Prostate gland (tissue), 2 donors: ENCODE data around the gene DNAJC17. TPM values are rescaled to one million over a fixed set of nuclear protein-coding genes. Genes with fewer than 3 reads are reported as not detected.

Experiments
- DNase-seq: peaks from one replicate; pipeline ENCODE4 v3.0.0-alpha.2; 2019; ENCODE audit warnings: low spot score
- H3K27ac ChIP-seq, 2 donors: fragments of 200-600 bp; sonication (generic); 2 replicates each; pipeline ENCODE4 v1.5.1; 2017 to 2019
- H3K27me3 ChIP-seq: fragments of 200-600 bp; sonication (generic); replicated peaks from 2 replicates; pipeline ENCODE4 v1.5.1; 2019; ENCODE audit not compliant: insufficient read depth
- H3K36me3 ChIP-seq, 2 donors: fragments of 200-600 bp; sonication (generic); 1 replicate in 1 of 2; 2 replicates in 1 of 2; pipeline versions ENCODE4 v1.5.1 to v1.8.1; 2017 to 2019
- H3K4me1 ChIP-seq: fragments of 200-600 bp; sonication (generic); replicated peaks from 2 replicates; pipeline ENCODE4 v1.5.1; 2019
- H3K4me3 ChIP-seq, 2 donors: fragments of 200-600 bp; sonication (generic); 2 replicates each; pipeline ENCODE4 v1.5.1; 2017 to 2019
- H3K9me3 ChIP-seq: fragments of 200-600 bp; sonication (generic); 2 replicates; pipeline ENCODE4 v1.5.1; 2017
- POLR2A ChIP-seq: fragments of 450-650 bp; IDR thresholded peaks from one replicate; pipeline ENCODE4 v1.6.1; 2016; ENCODE audit warnings: antibody characterized with exemption, mild to moderate bottlenecking
- POLR2AphosphoS5 ChIP-seq: sonication (generic); formaldehyde crosslinking; IDR thresholded peaks from one replicate; pipeline ENCODE4 v1.6.1; 2017; ENCODE audit warnings: antibody characterized with exemption
- WGBS: methylation state at CpG from one replicate; pipeline ENCODE4 v1.1.5; 2018; 5-methylcytosine and 5-hydroxymethylcytosine counted together
- intact Hi-C: fragments of 100-400 bp; cut with DNase I; formaldehyde crosslinking; loops from one replicate; pipeline ENCODE4 v1.14.2; 2022
- total RNA-seq, 2 donors: library from RNA; depleted of rRNA; stranded (reverse); fragments of >200 nt; gene quantifications; one replicate each; pipeline ENCODE4 v1.1.0, GENCODE V29; 2016
- TF ChIP-seq, protein P1 (sequence below), 4 experiments: fragments of 200-600 bp in 2 of 4; fragments of 450-650 bp in 2 of 4; sonication (generic) in 2 of 4; IDR thresholded peaks; 1 replicate in 3 of 4; 2 replicates in 1 of 4; pipeline ENCODE4 v1.5.1; 2016 to 2019; ENCODE audit warnings: antibody characterized with exemption in 4 of 4, mild to moderate bottlenecking in 2 of 4, moderate library complexity in 2 of 4

DNAJC17 gene
- total RNA-seq, 2 donors from 2014 or later: 29.2 to 29.6 TPM

DNA sequence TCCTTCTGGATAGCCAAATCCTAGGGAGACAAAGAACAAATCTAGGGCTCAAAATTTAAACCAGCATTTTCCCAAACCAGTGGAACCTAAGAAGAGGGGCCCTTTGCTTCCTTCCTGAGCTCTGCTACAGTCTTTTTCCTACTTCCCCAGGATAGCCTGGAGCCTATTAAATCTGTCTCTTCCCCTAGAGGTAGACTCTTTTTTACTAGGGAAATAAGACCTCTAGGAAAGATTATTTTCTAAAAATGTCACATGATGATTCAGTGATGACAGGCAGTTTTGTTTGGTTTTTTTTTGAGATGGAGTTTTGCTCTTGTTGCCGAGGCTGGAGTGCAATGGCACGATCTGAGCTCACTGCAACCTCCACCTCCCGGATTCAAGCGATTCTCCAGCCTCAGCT lies 70.7 kb downstream of the DNAJC17 start:
- Histone ChIP-seq H3K36me3 (no peaks in the 10 kb centered on the region), H3K4me3 (no peak overlapping the region), H3K4me1 (peaks cover 5% of the 10 kb centered on the region), H3K9me3 (no peaks in the 10 kb centered on the region), H3K27ac (peak overlapping the region; percentile 39 to 68), H3K27me3 (no peaks in the 10 kb centered on the region)
- DNase-seq: no peak
- TF ChIP-seq, protein P1, sequence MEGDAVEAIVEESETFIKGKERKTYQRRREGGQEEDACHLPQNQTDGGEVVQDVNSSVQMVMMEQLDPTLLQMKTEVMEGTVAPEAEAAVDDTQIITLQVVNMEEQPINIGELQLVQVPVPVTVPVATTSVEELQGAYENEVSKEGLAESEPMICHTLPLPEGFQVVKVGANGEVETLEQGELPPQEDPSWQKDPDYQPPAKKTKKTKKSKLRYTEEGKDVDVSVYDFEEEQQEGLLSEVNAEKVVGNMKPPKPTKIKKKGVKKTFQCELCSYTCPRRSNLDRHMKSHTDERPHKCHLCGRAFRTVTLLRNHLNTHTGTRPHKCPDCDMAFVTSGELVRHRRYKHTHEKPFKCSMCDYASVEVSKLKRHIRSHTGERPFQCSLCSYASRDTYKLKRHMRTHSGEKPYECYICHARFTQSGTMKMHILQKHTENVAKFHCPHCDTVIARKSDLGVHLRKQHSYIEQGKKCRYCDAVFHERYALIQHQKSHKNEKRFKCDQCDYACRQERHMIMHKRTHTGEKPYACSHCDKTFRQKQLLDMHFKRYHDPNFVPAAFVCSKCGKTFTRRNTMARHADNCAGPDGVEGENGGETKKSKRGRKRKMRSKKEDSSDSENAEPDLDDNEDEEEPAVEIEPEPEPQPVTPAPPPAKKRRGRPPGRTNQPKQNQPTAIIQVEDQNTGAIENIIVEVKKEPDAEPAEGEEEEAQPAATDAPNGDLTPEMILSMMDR (IDR thresholded peaks at IDR 0.05): no peak
- no peak for TF ChIP-seq POLR2A
- no peak for TF ChIP-seq POLR2AphosphoS5
- 87% methylated on average over 4 of the region's 4 CpGs for WGBS
- intact Hi-C loops: no loop called here

DNA sequence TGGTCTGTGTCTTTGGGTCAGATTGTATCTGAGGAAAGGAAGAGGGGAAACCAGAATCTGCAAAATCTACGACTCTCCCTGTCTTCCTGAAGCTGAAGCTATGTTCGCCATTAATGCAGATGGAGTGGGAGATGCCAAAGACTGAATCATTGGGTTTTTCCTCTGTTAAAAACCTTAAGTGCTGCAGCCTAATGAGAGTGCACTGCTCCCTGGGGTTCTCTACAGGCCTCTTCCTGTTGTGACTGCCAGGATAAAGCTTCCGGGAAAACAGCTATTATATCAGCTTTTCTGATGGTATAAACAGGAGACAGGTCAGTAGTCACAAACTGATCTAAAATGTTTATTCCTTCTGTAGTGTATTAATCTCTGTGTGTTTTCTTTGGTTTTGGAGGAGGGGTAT lies 76.2 kb downstream of the DNAJC17 start:
- no peaks in the 10 kb centered on the region for H3K27me3 ChIP-seq
- intact Hi-C loops: no loop called here
- H3K4me3 ChIP-seq: no peak overlapping the region
- no peaks in the 10 kb centered on the region for H3K36me3 ChIP-seq
- no peaks in the 10 kb centered on the region for H3K9me3 ChIP-seq
- no peak for DNase-seq
- H3K27ac ChIP-seq: no peak overlapping the region
- H3K4me1 ChIP-seq: no peaks in the 10 kb centered on the region
- 82% methylated on average over 3 of the region's 3 CpGs for WGBS
- TF ChIP-seq POLR2AphosphoS5 (no peak), POLR2A (no peak)
- TF ChIP-seq, protein P1 (IDR thresholded peaks at IDR 0.05): no peak

DNA sequence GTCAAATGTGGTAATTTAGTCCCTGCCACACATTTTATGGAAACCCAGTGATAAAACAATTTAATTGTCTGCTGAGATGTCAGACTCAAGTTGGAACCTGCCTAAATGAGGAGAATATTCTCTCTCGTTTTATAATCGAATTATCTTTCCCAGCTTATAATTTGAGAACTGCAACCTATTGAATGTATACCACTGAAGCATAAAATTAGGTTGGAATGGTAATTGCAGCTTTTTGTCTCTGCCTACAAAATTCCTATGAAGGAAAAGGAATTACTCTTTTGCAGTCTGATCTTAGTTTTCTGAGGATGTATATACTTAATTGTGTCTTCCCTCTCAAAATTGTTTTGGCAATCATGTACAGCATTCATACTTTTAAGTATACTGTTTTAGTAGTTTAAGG lies 83.4 kb downstream of the DNAJC17 start:
- WGBS: 45% methylated on average over 2 of the region's 2 CpGs
- Histone ChIP-seq H3K4me1 (no peaks in the 10 kb centered on the region), H3K36me3 (no peaks in the 10 kb centered on the region), H3K27me3 (no peaks in the 10 kb centered on the region), H3K9me3 (no peaks in the 10 kb centered on the region), H3K27ac (no peak overlapping the region), H3K4me3 (no peak overlapping the region)
- intact Hi-C loops: no loop called here
- TF ChIP-seq POLR2AphosphoS5 (no peak), POLR2A (no peak)
- TF ChIP-seq, protein P1 (IDR thresholded peaks at IDR 0.05): no peak
- DNase-seq: no peak

DNA sequence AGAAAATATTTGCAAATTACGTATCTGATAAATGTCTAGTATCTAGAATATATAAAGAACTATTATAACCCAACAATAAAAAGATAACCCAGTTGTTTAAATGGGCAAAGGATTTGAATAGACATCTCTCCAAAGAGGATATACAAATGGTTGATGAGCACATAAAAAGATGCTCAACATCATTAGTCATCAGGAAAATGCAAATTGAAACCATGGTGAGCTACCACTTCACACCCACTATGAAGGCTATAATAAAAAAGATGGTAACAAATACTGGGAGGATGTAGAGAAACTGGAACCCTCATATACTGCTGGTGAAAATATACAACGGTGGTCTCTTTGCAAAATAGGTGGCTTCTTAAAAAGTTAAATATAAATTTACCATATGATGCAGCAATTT lies 84.3 kb downstream of the DNAJC17 start:
- intact Hi-C loops: no loop called here
- no peak overlapping the region for H3K4me3 ChIP-seq
- H3K27me3 ChIP-seq: no peaks in the 10 kb centered on the region
- no peaks in the 10 kb centered on the region for H3K4me1 ChIP-seq
- DNase-seq: no peak
- H3K36me3 ChIP-seq: no peaks in the 10 kb centered on the region
- TF ChIP-seq POLR2AphosphoS5 (no peak), POLR2A (no peak)
- TF ChIP-seq, protein P1 (IDR thresholded peaks at IDR 0.05): no peak
- WGBS: 87% methylated on average over 2 of the region's 2 CpGs
- H3K9me3 ChIP-seq: no peaks in the 10 kb centered on the region
- no peak overlapping the region for H3K27ac ChIP-seq

DNA sequence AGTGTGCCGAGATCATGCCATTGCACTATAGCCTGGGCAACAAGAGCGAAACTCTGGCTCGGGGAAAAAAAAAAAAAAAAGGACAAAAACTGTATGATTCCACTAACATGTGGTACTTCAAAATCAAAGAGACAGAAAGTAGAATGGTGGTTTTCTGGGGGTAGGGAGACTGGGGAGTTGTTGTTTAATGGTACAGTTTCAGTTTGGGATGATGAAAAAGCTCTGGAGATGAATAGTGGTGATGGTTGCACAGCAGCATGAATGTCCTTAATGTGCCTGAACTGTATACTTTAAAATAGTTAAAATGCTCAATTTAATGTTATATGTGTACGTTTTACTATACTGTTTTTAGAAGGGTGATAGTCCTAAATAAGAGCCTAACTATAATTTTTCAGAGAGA lies 84.9 kb downstream of the DNAJC17 start:
- DNase-seq: no peak
- H3K27me3 ChIP-seq: no peaks in the 10 kb centered on the region
- no peaks in the 10 kb centered on the region for H3K36me3 ChIP-seq
- TF ChIP-seq POLR2AphosphoS5: no peak
- TF ChIP-seq, protein P1 (IDR thresholded peaks at IDR 0.05): no peak
- TF ChIP-seq POLR2A: no peak
- H3K4me1 ChIP-seq: no peaks in the 10 kb centered on the region
- H3K9me3 ChIP-seq: no peaks in the 10 kb centered on the region
- WGBS: 92% methylated on average over 4 of the region's 4 CpGs
- intact Hi-C loops: no loop called here
- H3K4me3 ChIP-seq: no peak overlapping the region
- no peak overlapping the region for H3K27ac ChIP-seq
